Measurements from ENCODE around the gene CENPN. TPM values are rescaled to one million over a fixed set of nuclear protein-coding genes. Genes with fewer than 3 reads are reported as not detected.

The CENPN gene
- total and polyA plus RNA-seq, 2 of the 13 experiments (the other 11 are each of a cell fraction or from before 2014, with no cell fraction given), result 29.7 to 129 TPM

DNA sequence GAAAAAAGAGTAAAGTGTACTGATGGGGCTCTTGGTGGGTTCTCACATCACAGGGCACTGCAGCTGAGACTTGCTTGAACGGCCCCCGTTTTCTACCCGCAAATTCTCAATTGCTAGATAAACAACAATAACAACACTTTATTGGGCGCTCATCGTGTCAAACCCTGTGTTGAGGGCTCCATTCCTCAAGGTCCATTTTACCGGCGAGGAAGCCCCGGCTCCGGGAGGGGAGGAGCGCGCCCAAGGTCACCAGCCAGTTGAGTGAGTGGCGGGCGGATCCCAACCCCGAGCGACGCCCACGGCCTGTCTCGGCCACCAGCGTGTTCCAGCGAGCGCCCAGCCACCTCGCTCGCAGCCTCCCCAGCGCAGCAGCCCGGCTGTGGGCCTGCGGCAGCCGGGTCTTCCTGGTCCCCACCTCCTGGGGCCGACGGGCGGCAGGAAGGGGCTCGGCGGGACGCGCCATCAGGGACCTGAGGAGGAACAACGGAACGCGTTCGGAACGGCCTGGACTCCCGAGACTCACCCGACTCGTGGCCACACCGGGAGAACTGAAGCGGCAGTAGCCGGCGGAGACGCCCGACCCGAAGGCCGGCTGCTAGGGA lies 702 bp upstream of the CENPN start (continued):
- TF ChIP-seq, protein P1, sequence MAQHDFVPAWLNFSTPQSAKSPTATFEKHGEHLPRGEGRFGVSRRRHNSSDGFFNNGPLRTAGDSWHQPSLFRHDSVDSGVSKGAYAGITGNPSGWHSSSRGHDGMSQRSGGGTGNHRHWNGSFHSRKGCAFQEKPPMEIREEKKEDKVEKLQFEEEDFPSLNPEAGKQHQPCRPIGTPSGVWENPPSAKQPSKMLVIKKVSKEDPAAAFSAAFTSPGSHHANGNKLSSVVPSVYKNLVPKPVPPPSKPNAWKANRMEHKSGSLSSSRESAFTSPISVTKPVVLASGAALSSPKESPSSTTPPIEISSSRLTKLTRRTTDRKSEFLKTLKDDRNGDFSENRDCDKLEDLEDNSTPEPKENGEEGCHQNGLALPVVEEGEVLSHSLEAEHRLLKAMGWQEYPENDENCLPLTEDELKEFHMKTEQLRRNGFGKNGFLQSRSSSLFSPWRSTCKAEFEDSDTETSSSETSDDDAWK (CRISPR knock-in tag; IDR thresholded peaks at IDR 0.05), result no peak
- TF ChIP-seq, protein P2, sequence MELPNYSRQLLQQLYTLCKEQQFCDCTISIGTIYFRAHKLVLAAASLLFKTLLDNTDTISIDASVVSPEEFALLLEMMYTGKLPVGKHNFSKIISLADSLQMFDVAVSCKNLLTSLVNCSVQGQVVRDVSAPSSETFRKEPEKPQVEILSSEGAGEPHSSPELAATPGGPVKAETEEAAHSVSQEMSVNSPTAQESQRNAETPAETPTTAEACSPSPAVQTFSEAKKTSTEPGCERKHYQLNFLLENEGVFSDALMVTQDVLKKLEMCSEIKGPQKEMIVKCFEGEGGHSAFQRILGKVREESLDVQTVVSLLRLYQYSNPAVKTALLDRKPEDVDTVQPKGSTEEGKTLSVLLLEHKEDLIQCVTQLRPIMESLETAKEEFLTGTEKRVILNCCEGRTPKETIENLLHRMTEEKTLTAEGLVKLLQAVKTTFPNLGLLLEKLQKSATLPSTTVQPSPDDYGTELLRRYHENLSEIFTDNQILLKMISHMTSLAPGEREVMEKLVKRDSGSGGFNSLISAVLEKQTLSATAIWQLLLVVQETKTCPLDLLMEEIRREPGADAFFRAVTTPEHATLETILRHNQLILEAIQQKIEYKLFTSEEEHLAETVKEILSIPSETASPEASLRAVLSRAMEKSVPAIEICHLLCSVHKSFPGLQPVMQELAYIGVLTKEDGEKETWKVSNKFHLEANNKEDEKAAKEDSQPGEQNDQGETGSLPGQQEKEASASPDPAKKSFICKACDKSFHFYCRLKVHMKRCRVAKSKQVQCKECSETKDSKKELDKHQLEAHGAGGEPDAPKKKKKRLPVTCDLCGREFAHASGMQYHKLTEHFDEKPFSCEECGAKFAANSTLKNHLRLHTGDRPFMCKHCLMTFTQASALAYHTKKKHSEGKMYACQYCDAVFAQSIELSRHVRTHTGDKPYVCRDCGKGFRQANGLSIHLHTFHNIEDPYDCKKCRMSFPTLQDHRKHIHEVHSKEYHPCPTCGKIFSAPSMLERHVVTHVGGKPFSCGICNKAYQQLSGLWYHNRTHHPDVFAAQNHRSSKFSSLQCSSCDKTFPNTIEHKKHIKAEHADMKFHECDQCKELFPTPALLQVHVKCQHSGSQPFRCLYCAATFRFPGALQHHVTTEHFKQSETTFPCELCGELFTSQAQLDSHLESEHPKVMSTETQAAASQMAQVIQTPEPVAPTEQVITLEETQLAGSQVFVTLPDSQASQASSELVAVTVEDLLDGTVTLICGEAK (IDR thresholded peaks at IDR 0.05), result no peak
- TF ChIP-seq, protein P2 (CRISPR knock-in tag; IDR thresholded peaks at IDR 0.05), result no peak
- TF ChIP-seq ZZZ3 (CRISPR knock-in tag; IDR thresholded peaks at IDR 0.05; ENCODE audit: borderline replicate concordance) (peak; percentile 24; the same call in 1 of the 2 replicates), XBP1 (CRISPR knock-in tag; IDR thresholded peaks at IDR 0.05) (no peak), GATAD2A (CRISPR knock-in tag; IDR thresholded peaks at IDR 0.05) (no peak), SOX13 (IDR thresholded peaks at IDR 0.05) (no peak), SOX13 (CRISPR knock-in tag; conservative IDR thresholded peaks at IDR 0.05 in 1 of 2, IDR thresholded peaks at IDR 0.05 in 1 of 2) (no peak), TEAD3 (CRISPR knock-in tag; optimal IDR thresholded peaks at IDR 0.05; ENCODE audit: borderline replicate concordance) (no peak)
- TF ChIP-seq, protein P3, sequence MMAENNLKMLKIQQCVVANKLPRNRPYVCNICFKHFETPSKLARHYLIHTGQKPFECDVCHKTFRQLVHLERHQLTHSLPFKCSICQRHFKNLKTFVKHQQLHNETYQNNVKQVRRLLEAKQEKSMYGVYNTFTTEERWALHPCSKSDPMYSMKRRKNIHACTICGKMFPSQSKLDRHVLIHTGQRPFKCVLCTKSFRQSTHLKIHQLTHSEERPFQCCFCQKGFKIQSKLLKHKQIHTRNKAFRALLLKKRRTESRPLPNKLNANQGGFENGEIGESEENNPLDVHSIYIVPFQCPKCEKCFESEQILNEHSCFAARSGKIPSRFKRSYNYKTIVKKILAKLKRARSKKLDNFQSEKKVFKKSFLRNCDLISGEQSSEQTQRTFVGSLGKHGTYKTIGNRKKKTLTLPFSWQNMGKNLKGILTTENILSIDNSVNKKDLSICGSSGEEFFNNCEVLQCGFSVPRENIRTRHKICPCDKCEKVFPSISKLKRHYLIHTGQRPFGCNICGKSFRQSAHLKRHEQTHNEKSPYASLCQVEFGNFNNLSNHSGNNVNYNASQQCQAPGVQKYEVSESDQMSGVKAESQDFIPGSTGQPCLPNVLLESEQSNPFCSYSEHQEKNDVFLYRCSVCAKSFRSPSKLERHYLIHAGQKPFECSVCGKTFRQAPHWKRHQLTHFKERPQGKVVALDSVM (CRISPR knock-in tag; IDR thresholded peaks at IDR 0.05), result no peak
- TF ChIP-seq, protein P4, sequence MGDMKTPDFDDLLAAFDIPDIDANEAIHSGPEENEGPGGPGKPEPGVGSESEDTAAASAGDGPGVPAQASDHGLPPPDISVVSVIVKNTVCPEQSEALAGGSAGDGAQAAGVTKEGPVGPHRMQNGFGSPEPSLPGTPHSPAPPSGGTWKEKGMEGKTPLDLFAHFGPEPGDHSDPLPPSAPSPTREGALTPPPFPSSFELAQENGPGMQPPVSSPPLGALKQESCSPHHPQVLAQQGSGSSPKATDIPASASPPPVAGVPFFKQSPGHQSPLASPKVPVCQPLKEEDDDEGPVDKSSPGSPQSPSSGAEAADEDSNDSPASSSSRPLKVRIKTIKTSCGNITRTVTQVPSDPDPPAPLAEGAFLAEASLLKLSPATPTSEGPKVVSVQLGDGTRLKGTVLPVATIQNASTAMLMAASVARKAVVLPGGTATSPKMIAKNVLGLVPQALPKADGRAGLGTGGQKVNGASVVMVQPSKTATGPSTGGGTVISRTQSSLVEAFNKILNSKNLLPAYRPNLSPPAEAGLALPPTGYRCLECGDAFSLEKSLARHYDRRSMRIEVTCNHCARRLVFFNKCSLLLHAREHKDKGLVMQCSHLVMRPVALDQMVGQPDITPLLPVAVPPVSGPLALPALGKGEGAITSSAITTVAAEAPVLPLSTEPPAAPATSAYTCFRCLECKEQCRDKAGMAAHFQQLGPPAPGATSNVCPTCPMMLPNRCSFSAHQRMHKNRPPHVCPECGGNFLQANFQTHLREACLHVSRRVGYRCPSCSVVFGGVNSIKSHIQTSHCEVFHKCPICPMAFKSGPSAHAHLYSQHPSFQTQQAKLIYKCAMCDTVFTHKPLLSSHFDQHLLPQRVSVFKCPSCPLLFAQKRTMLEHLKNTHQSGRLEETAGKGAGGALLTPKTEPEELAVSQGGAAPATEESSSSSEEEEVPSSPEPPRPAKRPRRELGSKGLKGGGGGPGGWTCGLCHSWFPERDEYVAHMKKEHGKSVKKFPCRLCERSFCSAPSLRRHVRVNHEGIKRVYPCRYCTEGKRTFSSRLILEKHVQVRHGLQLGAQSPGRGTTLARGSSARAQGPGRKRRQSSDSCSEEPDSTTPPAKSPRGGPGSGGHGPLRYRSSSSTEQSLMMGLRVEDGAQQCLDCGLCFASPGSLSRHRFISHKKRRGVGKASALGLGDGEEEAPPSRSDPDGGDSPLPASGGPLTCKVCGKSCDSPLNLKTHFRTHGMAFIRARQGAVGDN (CRISPR knock-in tag; IDR thresholded peaks at IDR 0.05), result no peak; the same call in 1 of the 2 replicates

Measured in HepG2 (cell line).